NAMALWA (cell line): ENCODE results near the gene BCAR3.
"Not testable (repeated sequence)": the region's sequence is repeated elsewhere in the genome, so short reads cannot be mapped to it uniquely, and the experiment has no call there.

Experiments used
- DNase-seq: peaks from one replicate; pipeline ENCODE4 v3.0.0-alpha.2; 2015; ENCODE audit warnings: low spot score

Gene BCAR3

DNA sequence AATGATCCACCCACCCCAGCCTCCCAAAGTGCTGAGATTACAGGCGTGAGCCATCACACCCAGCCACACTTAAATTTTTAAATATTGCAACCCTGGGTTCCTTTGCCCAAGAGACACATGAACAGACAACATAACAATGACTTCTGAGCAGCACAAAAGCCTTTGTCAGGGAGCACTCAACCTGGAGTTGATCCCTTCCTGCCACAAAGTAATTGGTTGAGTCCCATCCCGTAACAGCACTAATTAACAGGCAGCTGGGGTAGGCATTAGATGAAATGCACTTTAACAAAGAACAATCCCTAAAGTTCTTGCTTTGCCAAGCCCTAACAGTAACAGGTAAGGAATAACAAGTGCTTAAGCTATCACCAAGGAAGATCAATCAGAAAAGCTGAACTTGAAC lies 5.9 kb upstream of the BCAR3 start:
- DNase-seq = no peak

DNA sequence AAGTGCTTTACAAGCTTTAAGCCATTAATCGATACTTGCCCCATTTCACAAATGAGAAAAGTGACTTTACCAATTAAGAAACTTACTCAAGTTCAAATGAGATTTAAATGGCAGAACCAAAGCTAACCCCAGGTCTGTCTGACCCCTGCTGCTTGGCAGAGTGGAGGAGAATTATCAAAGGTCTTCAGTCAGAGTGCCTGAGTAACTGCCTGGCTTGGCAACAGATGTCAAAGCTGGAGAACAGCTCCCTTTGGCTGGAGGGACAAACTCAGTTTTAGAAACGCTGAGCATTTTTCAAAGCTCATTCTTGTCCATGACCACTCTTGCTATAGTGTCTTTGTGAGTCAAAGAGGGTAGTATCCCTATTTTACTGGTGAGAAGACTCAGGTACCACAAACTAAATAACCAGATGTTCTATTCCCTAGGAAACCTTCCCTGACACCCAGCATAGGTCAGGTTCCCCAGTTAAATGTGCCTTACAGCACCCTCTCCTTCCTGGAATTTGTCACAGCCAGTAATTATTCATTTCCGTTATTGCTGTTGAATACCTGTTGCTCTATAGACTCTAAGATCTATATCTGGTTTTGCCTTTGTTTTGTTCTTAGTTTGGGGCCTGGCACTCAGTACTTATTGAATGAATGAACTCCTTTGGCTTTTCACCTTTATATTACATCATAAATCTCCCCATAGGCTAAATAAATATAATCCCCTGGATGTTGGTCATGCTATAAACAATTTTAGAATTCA lies 5.0 kb upstream of the BCAR3 start:
- no peak for DNase-seq

DNA sequence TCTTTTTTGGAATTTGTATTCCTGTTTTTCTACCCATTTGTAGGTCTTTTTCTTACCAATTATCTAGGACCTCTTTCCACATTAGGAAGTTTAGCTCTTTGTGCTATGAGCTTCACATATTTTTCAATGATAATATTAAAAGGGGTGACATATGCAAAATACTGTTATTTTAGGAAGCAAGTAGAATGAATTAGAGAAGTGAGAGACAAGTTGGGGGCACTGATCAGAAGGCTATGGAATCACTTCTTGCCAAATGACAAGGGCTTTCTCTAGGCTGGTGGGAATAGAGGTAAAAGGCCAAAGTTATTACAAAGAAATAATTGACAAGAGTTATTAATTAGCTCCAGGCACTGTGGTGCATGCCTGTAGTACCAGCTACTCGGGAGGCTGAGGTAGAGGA lies 4.3 kb upstream of the BCAR3 start:
- DNase-seq = no peak

DNA sequence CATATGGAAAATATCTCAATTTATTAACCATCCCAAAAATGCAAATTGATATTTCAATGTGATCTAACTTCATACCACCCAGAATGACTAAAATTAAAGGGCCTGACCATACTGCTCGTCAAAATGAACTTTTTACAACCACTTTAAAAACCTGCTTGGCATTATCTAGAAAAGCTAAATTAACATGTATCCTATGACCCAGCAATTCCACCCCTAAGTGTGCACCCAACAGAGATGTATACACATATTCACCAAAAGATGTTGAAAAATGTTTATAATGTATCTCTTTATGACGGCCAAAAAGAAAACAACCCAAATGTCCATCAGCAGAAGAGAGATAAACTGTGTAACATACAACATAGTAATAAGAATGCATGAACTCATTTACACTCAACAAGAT lies 1.6 kb upstream of the BCAR3 start:
- no peak for DNase-seq

DNA sequence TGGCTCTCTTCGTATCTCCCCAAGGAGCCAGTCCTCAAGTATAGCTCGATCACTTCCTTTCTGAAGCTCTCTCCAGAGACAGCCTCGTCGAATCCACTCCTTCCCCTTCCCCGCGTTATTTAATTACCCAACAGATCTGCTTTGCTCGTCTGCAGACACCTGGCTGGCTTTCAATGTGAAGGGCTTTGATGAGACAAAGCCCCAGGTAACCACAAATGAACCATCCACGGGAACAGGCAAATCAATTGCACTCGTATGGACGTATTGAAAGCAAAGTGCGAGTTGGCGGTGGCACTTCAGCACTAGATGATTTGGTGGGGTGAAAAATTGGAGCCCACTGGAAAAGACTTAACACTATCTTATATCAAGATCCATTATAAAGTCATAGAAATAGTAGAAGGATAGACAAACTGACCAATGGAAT lies 364 bp upstream of the BCAR3 start:
- DNase-seq = no peak

DNA sequence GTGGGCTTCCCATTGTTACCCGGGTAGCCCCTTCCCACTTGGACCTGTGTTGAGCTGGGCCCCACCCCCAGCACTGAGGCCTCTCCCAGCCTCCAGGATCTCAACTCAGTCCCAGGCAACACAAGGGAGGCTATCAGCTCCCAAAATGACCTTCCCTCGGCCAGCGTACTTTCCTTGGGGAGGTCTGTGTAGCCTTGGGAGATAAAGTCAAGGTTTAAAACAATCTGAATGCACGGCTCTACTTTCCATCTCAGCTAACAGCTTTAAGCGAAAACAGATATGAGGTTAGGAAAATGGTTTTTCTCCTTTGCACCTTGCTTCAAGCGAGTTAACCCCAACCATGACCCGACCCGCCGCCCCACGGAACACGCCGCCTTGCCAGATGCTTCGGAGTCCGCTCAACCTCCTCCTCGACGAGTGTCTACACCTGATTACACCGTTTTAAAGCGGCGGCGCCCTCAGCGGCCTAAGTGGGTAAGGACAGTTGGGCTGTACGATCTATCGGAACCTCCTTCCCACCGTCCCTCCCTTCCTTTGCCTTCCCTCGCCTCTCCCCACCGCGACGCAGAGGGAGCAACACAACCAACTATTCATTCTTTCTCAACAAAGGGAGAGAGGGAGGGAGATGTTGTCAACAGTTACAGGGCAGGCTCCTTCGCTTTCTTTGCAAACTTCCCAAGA lies 1.1 kb downstream of the BCAR3 start:
- DNase-seq = peak; percentile 48

DNA sequence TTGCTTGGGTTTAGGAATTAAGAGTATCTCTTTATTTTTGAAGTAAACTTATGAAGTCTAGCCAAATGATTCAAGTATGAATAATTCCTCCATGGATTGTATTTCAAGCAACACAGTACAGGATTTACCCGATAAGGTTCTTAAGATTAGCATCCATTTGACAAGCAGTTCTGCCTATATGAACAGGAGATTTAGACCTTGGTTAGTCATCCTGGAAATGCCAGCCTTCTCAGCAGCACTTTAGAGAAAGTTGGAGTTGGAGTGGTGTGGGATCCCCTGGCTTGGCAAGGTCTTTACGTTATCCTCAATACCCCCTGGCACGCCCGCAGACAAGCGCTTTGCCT lies 1.6 kb downstream of the BCAR3 start:
- DNase-seq = no peak

DNA sequence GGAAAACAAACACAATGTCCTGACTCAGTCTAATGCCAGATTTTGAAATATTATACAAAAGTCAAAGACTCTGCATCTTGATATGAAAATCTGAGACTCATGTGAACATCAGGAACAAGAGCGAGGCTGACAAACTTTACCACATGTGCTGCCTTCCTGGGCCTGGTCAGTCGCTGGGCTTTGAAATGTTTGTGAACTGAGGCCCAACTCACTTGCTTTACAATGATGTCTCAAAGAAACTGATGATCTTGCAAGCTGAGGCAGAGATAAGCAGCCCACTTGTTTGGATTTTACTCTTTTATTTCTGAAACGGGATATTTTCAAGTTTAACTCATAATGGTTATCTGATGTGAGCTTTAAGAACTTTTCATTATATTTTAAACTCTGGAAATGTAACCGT lies 2.1 kb downstream of the BCAR3 start:
- no peak for DNase-seq

DNA sequence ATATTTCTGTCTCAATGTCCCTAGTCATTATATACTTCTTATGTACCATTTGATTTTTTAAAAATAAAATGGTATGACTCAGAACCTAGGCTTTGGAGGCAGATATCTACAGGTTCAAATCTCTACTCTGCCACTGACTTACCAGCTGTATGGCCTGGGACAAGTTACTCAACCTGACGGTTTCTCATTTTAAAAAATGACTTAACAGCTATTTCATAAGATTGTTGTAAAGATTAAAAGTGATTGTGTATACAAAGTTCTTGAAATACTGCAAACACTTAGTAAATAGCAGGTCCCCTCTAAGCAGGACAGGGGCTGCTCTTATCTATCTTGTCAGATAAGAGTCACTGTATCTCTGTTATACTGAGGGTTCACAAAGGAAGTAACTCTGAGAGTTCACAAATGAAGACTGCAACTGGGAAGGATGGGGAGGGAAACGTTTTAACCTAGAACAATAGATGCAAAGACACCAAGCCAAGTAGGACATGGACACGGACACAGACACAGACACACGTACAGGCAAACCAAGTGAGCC lies 2.6 kb downstream of the BCAR3 start:
- no peak for DNase-seq

DNA sequence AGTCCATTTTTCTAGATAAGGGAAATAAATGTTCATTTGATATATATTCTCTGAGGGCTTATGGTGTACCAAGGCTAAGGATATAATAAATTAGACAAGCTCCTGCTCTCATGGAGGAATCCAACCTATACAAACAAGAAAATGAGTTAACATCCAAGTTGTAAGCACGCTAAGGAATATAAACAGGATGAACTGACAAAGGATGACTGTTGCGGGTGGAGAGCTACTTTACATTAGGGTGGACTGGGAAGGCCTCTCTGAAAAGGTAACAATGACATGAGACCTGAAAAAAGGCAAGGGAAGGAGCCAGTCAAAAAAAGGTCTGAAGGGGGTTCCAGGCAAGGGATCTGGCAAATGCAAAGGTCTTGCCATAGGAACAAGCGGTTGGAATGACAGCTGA lies 3.1 kb downstream of the BCAR3 start:
- DNase-seq = no peak

DNA sequence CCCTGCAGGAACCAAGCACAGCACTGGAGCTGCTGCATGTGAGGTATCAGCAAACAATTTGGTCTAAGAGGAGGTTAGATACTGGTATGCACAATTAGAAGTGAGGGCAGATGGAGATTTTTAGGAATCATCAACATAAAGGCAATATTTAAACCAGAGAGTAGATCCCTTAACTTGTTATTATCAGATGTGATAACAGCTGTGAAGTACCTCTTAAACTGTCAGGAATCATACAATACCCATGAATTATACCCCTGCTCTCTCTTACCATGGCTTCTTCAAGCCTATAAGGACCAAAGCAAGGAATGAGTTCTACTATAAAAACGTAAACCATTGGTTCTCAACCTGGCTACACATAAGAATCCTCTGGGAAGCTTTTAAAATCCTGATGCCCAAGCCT lies 3.9 kb downstream of the BCAR3 start:
- no peak for DNase-seq

DNA sequence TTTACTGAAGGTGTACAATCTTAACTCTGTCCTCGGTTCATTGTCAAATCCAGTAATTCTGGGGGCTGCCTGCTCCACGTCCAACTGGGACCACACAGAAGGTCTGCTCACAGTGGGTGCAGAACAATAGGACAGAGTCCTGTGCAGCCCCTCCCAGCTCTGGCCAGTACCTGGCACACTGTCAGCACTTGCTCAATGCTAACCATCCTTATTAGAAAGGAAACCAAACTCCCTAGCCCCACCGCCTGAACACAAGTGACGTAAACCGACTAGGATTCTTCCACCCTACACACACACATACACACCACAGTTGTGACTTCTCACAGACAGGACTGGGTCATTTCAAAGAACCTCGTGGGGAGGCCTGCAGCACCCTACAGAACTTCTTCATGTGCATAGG lies 5.2 kb downstream of the BCAR3 start:
- DNase-seq = no peak

DNA sequence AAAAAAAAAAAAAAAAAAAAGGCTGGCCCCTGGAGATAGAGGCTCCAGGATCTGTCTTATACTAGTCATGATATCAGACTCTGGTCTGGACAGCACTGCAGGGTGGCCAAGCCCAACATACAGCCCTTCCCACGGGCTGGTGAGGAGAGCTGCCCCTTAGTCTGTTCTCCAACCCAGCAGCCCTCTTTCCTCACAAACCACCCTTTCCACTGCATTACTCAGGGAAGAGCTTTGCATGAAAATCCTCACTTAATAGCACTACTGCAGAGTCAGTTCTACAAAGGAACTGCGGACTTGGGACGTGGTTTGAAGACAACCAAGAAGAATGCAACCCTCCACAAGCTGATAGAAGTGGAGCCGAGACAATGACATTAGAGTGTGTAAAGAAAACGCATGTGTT lies 5.7 kb downstream of the BCAR3 start:
- DNase-seq = no peak

DNA sequence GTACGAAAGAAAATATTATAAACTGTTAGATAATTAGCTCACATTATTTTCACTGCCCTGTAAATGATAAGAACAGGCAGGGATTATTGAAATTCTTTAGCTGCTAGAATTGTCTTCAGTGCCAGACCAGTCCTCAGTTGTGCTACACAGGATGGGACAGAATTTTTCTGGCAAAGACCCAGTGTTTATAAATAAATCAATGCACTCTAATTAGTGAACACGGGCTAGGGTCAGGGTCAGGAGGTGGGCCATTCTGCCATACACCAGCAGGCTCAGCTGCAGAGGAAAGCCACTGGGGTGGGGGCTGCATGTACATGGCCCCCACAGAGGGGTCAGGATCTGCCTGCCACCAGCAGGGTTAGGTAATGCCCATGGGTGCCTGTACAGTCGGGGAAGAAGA lies 6.4 kb downstream of the BCAR3 start:
- no peak for DNase-seq

DNA sequence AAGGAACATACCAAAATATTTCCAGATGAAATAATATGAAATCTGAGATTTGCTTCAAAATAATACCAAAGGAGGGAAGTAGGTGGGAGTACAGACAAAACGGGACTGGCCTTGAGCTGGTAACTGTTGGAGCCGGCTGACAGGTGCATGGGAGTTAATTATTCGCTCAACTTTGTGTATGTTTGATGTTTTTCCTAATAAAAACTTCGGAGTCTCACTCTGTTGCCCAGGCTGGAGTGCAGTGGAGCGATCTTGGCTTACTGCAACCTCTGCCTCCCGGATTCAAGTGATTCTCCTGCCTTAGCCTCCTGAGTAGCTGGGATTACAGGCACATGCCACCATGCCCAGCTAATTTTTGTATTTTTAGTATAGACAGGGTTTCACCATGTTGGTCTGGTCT lies 7.6 kb downstream of the BCAR3 start:
- DNase-seq = not testable (repeated sequence)

DNA sequence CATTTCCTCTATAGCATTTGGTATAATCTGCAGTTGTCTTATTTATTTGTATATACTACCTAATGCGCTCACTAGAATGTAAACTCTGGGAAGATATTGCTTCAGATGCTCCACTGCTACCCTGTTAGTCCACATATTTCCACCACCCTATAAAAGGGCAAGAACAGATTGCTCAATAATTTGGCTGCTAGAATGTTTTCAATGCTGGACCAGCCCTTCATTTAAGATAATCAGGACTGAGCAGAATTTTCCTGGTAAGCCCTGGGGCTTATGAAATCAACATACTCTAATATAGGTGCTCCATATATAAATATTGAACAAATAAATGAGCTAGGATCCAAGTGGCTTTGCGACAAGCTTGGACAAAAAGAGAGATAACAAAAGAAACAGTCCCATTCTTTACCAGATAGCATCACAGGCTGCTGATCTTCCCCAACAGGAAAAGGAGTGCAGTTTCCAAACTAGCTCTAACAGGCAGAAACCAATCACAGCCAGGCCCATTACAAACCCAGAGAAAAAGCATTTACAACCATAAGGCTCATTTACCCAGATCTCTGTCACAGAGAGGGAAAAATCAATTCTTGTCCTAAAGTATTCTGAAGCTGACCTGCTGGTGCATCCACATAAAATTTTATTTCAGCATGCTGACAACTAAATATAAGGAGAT lies 8.3 kb downstream of the BCAR3 start:
- no peak for DNase-seq

DNA sequence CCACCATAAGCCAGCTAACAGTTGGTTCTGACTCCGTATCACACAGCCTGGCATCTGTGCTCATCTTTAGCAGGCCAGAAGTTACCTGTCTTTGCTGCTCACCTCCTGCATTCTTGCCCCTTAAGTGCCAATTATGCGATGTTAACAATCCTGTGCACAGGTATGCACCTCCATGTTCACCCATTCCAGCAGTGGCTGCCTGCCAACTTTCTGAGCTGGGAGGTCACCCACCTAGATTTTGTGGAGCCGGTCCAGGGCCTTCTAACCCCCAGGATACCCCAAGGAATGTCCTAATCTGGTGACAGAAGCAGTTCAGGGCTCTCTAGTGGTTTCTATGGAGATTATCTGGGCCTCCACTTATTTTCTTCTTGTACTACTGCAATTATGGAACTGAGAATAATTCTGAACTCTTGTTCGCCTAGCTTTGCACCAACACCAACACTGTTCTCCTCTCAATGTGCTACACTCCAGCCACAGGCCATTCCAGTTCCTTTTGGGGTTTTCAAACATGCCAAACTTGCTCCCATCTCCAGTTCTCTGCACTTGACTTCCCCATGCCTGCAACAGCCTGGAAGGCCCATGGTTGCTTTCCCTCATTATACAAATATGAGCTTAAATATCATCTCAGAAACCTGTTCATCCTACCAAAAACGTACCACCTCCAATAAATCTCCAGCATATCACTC lies 9.0 kb downstream of the BCAR3 start:
- no peak for DNase-seq

DNA sequence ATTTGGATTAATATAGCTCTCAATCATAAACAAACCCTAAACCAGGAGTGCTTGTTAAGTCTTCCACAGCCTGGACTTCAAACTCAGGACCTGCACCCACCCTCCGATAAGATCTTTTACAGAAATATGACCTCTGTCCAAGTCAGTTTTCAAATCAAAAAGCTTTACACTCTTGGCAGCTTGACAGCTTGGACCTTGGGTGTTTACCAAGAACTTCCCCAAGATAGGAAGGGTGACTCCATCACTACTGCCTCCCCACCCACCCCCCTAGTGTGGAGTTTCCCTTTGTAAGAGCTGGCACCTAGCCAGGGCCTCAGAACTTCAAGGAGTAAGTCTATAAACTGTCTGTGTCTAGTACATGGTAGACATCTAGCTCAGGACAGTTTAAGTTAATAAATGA lies 9.6 kb downstream of the BCAR3 start:
- no peak for DNase-seq

DNA sequence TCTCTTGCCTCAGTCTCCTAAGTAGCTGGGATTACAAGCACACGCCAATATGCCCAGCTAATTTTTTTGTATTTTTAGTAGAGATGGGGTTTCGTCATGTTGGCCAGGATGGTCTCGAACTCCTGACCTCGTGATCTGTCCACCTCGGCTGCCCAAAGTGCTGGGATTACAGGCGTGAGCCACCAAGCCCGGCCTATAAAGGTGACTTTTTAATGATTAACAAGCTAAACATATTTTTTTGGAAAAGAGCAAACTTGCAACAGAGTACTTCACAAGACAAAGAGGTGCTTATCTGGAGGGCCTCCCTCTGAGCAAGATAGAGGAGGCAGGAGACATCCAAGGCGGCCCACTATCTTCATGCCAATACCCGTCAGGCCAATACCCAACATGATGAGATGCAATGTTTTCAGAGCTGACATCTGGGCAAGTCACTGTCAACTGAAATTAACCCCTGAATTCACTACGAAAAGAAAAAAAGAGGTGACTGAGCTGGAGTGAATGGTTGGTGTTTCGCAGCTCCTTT lies 10.5 kb downstream of the BCAR3 start:
- DNase-seq = no peak

DNA sequence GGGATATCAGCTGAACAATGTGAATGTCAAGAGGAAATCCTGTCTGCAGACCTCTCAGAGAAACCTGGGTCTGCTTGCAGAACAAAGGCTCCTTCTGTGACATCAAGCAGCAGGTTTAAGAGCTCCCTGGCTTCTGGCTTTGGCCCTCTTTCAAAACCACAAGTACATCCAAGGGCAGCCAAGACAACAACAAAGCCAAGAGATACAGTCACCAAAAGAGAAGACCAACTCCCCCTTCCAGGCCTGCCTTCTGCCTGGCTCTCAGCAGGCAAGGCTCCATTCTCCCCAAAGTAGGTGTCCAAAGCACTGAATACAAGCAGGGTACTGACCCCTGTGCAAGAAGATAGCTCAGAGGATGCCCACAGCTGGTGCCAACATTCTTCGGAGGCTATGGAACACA lies 11.5 kb downstream of the BCAR3 start:
- DNase-seq = no peak

DNA sequence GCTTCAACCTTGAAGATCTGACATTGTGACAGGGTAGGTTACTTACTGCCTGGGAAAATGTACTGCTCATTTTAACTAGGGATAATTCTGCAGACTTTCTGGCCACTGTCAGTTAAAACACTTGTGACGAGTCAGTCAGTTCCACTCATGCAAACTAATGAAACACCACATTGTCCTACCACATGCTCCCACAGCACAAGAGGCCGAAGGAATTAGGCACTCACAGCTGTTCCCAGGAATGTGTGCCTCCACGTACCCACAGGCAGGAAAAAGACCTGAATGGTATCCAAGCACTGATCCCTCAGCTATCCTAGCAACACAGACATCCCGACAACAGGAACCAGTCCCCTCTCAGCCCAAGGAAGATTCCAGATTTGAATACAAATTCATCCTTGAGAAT lies 12.3 kb downstream of the BCAR3 start:
- DNase-seq = no peak

DNA sequence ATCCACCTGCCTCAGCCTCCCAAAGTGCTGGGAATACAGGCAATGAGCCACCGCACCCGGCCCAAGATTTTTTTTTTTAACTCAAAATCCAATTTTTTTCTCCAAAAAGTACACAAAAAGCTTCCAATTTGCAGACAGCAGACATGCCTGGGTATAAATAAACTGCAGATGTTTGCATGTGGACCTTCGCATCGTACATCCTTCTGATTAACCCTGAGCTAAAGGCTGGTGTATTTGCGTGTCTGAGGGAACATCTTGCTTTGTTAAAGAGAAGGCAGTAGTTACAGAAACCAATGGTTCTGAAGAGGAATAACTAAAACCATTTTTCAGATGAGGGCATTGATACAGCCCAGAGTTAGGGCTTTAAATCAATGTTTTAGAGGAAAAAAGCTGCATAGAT lies 12.7 kb downstream of the BCAR3 start:
- no peak for DNase-seq

DNA sequence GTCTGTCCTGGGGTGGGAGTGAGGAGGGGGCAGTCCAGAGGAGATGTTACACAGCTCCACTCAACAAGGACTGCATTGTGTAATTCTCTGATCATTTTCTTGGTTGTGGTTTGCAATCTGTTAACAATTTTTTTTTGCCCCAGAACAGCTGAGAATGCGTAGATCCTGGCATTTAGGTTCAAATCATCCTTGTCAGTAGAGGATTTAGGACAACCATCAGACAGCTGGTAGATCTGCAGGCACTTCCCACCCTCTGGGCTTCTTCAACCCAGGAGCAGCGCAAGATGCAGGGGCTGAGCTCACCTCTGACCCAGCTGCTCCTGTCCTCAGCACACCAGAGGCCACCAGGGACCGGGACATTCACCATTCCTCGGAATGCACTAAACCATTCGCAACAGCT lies 13.5 kb downstream of the BCAR3 start:
- DNase-seq = no peak
